ENCODE results near the gene SSX2IP. TPM values are rescaled to one million over a fixed set of nuclear protein-coding genes. Genes with fewer than 3 reads are reported as not detected.
"Not testable (repeated sequence)": the region's sequence is repeated elsewhere in the genome, so short reads cannot be mapped to it uniquely, and the experiment has no call there.

SSX2IP gene
- total RNA-seq, 6 experiments from 2014 or later, result 5.0 to 16.1 (median 8.3) TPM

GRCh38 chr1:84726593-84727499 lies 36.6 kb upstream of the SSX2IP start:
- H3K4me1 ChIP-seq, result peaks cover 0 to 31% (median 0%) of the 10 kb centered on the region in 4 donors
- intact Hi-C loops (cut with DNase I), result no loop called here
- no peak overlapping the region for H3K4me3 ChIP-seq
- no peaks in the 10 kb centered on the region for H3K9me3 ChIP-seq
- H3K36me3 ChIP-seq, result no peaks in the 10 kb centered on the region
- no peak overlapping the region for H3K27ac ChIP-seq
- TF ChIP-seq POLR2A (IDR thresholded peaks at IDR 0.05), result no peak
- TF ChIP-seq, protein P1, sequence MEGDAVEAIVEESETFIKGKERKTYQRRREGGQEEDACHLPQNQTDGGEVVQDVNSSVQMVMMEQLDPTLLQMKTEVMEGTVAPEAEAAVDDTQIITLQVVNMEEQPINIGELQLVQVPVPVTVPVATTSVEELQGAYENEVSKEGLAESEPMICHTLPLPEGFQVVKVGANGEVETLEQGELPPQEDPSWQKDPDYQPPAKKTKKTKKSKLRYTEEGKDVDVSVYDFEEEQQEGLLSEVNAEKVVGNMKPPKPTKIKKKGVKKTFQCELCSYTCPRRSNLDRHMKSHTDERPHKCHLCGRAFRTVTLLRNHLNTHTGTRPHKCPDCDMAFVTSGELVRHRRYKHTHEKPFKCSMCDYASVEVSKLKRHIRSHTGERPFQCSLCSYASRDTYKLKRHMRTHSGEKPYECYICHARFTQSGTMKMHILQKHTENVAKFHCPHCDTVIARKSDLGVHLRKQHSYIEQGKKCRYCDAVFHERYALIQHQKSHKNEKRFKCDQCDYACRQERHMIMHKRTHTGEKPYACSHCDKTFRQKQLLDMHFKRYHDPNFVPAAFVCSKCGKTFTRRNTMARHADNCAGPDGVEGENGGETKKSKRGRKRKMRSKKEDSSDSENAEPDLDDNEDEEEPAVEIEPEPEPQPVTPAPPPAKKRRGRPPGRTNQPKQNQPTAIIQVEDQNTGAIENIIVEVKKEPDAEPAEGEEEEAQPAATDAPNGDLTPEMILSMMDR (IDR thresholded peaks at IDR 0.05), result no peak
- ATAC-seq (no peak), DNase-seq (no peak)
- WGBS (ENCODE audit: insufficient coverage, low coverage, low lambda C conversion rate, missing lambda C conversion rate), result 84% methylated on average over 1 of the region's 2 CpGs
- H3K27me3 ChIP-seq, result no peaks in the 10 kb centered on the region

- DNase-seq, result peak; percentile 66 to 91 (median 87)
- H3K27ac ChIP-seq, result peak overlapping the region in 1 of 3 donors; percentile 90
- 38% methylated on average over 11 of the region's 17 CpGs for WGBS (ENCODE audit: insufficient coverage, low coverage, low lambda C conversion rate, missing lambda C conversion rate)
- no peak overlapping the region for H3K4me3 ChIP-seq
- H3K27me3 ChIP-seq, result no peaks in the 10 kb centered on the region
- no peaks in the 10 kb centered on the region for H3K9me3 ChIP-seq
- H3K4me1 ChIP-seq, result peaks cover 0 to 53% (median 9%) of the 10 kb centered on the region in 4 donors
- peak; percentile 81 to 91 (median 84) for ATAC-seq
- intact Hi-C loops (cut with DNase I), result no loop called here
- TF ChIP-seq, protein P1 (IDR thresholded peaks at IDR 0.05), result peak; percentile 65 to 81 (median 72)
- no peak for TF ChIP-seq POLR2A (IDR thresholded peaks at IDR 0.05)
- H3K36me3 ChIP-seq, result no peaks in the 10 kb centered on the region
Measured at GRCh38 chr1:84724128-84724860, 34.0 kb upstream of the SSX2IP start.

- ATAC-seq, result no peak
- Histone ChIP-seq H3K27me3 (no peaks in the 10 kb centered on the region), H3K27ac (peak overlapping the region in 1 of 3 donors; percentile 90), H3K36me3 (no peaks in the 10 kb centered on the region), H3K9me3 (no peaks in the 10 kb centered on the region), H3K4me1 (peaks cover 0 to 65% (median 12%) of the 10 kb centered on the region in 4 donors), H3K4me3 (no peak overlapping the region)
- intact Hi-C loops (cut with DNase I), result no loop called here
- TF ChIP-seq POLR2A (IDR thresholded peaks at IDR 0.05), result no peak
- TF ChIP-seq, protein P1 (IDR thresholded peaks at IDR 0.05), result no peak
- no peak for DNase-seq
- WGBS (ENCODE audit: insufficient coverage, low coverage, low lambda C conversion rate, missing lambda C conversion rate), result 65% methylated on average over 3 of the region's 3 CpGs
Measured at GRCh38 chr1:84722794-84723193, 32.5 kb upstream of the SSX2IP start.

GRCh38 chr1:84721872-84722271 lies 31.6 kb upstream of the SSX2IP start:
- H3K4me3 ChIP-seq; ATAC-seq; H3K36me3 ChIP-seq; H3K27me3 ChIP-seq; H3K9me3 ChIP-seq; intact Hi-C loops (cut with DNase I); DNase-seq: not testable (repeated sequence)
- peaks cover 0 to 65% (median 12%) of the 10 kb centered on the region in 4 donors for H3K4me1 ChIP-seq
- peak overlapping the region in 2 of 3 donors; percentile 66 to 90 for H3K27ac ChIP-seq
- 52% methylated on average over 2 of the region's 2 CpGs for WGBS (ENCODE audit: insufficient coverage, low coverage, low lambda C conversion rate, missing lambda C conversion rate)

Measured in right lobe of liver (tissue), 6 donors.